IPS-18c (cell line): ENCODE measurements around the gene FCF1.

ENCODE experiments used
- H3K4me3 ChIP-seq: 2 replicates; pipeline ENCODE4 v1.7.0; 2013; ENCODE audit warnings: low read depth, mild to moderate bottlenecking, low read length, moderate library complexity; ENCODE audit not compliant: insufficient read depth
- H3K9me3 ChIP-seq: one replicate; pipeline ENCODE4 v1.6.1; 2013; ENCODE audit warnings: mild to moderate bottlenecking, low read length, moderate library complexity; ENCODE audit not compliant: control insufficient read depth, insufficient read depth

Gene FCF1

DNA sequence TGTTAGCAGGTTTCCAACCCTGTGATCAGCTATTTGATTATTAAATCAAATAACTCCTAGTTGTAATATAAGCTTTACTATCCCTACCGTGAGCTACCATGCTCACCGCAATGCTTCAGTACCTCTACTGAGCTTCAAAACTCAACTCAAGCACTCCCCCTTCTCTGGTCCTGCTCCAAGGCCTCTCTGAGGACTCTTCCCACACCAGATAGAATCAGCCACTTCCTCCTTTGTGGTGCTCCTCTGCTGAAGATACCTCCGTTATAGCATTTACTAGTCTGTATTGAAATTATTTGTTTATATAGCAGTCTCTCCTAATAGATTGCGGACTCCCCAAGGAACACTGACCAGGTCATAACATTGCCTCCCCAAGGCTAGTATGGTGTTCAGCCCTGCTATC, 17.5 kb upstream of the FCF1 start:
- Histone ChIP-seq H3K9me3 (no peaks in the 10 kb centered on the region), H3K4me3 (no peak overlapping the region)

DNA sequence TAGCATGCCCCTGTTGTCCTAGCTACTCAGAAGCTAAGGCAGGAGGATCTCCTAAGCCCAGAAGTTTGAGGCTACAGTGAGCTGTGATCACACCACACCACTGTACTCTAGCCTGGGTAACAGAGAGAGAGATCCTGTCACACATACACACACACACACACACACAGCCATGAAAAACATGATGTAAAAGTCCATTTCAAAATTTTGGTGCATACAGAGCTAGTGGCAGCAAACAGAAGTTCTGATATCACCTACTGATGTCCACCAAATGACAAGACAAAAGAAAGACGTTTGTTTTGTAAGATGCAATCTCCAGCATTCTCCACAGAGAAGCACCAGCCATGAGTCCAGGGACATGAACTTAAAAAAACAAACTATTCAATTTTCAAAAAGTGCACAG, 15.9 kb upstream of the FCF1 start:
- no peaks in the 10 kb centered on the region for H3K9me3 ChIP-seq
- H3K4me3 ChIP-seq = no peak overlapping the region

GRCh38 chr14:74697543-74697942, 15.4 kb upstream of the FCF1 start:
- Histone ChIP-seq H3K9me3 (peaks cover 3% of the 10 kb centered on the region), H3K4me3 (no peak overlapping the region)

DNA sequence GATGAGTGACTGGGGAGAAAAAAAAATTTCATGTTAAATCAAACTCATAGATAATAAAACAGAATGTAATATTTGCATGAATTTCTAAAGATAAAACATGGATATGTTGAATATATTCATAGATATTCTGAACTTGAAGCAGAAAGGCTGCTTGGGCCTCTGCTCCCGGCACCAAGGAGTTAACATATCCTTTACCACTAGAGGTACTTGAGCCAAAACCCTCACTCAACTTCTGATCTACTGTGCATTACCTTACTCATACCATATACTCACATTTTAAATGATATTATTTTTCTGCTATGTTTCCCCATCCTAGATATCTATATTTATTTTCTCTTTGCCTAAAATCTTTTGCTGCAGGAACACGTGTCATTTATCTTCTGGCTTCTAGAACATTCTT, 15.0 kb upstream of the FCF1 start:
- H3K9me3 ChIP-seq = peaks cover 3% of the 10 kb centered on the region
- H3K4me3 ChIP-seq = no peak overlapping the region

- Histone ChIP-seq H3K4me3 (no peak overlapping the region), H3K9me3 (peaks cover 3% of the 10 kb centered on the region)
Measured at GRCh38 chr14:74698465-74698864, 14.5 kb upstream of the FCF1 start.

GRCh38 chr14:74702293-74702692, 10.7 kb upstream of the FCF1 start:
- no peak overlapping the region for H3K4me3 ChIP-seq
- H3K9me3 ChIP-seq = peaks cover 3% of the 10 kb centered on the region

GRCh38 chr14:74703043-74703442, 9.9 kb upstream of the FCF1 start:
- H3K9me3 ChIP-seq = peaks cover 3% of the 10 kb centered on the region
- H3K4me3 ChIP-seq = no peak overlapping the region

GRCh38 chr14:74704656-74705055, 8.3 kb upstream of the FCF1 start:
- H3K9me3 ChIP-seq = peaks cover 3% of the 10 kb centered on the region
- no peak overlapping the region for H3K4me3 ChIP-seq

DNA sequence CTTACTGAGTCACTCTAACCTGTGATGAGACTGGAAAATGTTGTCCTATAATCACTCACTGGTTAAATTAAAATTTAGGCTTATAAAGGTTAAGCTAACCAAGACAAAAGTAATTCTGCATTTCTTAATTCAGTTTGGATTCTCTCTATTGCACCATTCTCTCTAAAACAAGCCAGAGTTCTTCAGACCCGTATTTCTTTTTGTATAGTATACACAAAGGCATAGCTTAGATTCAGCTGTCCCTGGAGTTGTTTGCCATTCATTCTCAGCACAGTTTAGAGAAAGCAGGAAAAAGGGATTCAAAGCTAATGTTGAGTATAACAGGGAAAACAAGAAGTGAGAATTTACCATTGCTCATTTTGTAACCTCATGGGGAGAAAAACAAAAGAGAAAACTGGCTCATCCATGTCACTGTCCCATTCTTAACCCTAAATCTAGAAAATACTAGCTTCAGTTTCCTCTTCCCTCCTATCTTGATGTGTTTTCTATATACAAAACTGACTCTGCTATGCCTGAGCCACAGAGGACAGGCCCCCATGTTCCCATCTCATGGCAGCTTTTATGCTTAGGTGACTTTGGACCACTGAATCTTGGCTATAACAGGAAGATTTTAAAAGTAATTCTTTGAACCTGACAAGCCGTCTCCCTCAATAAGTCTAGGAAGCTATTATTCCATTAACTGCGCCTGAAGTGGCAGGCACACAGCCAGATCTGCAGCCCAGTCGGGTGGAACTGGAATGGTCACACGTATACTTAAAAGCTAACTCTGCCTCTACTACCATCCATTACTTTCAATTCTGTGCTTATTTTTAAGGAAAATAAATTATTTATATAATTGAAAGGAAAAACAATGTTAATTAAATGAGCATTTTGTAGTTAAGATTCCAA, 7.1 kb upstream of the FCF1 start:
- H3K4me3 ChIP-seq = no peak overlapping the region
- H3K9me3 ChIP-seq = peaks cover 3% of the 10 kb centered on the region

DNA sequence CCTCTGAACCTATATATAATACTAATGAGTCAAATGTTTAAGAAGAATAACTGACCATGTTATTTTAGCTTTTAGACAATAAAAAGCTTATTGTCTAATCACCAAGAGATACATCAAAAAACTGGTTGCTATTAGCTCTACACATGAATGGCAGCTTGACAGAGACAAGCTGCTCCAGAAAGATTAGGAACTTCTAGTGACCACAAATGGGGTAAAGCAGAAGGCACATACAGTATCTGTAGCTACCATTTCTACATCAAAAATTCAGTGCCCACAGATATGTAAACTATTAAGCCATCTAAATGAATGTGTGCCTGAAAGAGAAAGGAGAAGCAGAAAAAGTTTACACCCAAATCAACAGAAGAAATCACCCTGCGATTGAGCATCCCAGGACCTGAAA, 2.5 kb upstream of the FCF1 start:
- no peaks in the 10 kb centered on the region for H3K9me3 ChIP-seq
- no peak overlapping the region for H3K4me3 ChIP-seq

GRCh38 chr14:74711651-74712050, 1.3 kb upstream of the FCF1 start:
- H3K9me3 ChIP-seq = no peaks in the 10 kb centered on the region
- 0 out of 2 replicates have a peak overlapping the region, but pooled peaks have one; percentile 99 for H3K4me3 ChIP-seq

GRCh38 chr14:74713395-74713735, 421 bp downstream of the FCF1 start:
- no peaks in the 10 kb centered on the region for H3K9me3 ChIP-seq
- peak overlapping the region; percentile 99 for H3K4me3 ChIP-seq

DNA sequence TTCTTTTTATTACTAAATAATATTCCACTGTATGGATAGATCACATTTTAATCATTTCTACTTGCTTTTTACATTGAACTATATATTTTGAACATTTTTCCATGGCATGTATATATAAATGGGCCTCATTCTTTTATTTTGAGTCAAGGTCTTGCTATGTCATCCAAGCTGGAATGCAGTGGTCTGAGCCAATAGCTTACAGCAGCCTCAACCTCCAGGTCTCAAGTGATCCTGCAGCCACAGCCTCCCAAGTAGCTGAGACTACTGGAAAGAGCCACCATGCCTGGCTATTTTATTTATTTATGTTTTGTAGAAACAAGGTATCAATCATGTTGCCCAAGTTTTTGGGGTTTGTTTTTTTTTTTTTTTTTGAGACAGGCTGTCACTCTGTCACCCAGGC, 7.6 kb downstream of the FCF1 start:
- no peaks in the 10 kb centered on the region for H3K9me3 ChIP-seq
- no peak overlapping the region for H3K4me3 ChIP-seq

DNA sequence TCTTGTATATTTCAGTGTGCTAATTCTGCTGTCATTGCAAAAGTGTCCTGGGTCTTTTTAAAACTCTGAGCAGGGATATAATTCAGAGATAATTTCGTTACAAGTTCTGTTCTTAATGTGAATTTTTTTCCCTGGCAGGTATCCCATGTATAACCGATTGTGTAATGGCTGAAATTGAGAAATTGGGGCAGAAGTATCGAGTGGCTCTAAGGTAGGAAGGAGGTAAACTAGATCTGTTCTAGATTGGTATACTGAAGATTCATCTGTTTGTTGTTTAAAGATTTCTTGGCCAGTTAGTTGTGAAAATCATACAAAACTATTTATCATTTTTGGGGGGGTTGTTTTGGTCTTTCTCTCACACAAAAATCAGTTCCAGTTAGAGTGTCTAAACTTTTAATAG, 10.2 kb downstream of the FCF1 start:
- Histone ChIP-seq H3K4me3 (no peak overlapping the region), H3K9me3 (peaks cover 2% of the 10 kb centered on the region)

DNA sequence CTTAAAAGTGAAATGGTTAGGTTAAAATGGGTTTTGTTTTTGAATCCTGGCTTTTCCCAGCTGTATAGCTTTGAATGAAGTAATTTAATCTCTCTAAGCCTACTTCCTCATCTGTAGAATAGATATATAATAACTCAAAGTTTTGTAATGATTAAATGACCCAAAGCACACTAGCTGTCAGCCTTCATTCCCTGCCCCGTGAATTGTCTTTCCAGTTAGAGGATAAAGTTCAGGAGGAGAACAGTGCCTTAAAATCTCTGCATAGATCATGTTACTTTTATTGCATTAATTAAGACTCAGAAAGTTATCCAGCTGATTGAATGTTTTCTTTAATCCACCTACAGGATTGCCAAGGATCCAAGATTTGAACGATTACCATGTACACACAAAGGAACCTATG, 19.4 kb downstream of the FCF1 start:
- H3K9me3 ChIP-seq = no peaks in the 10 kb centered on the region
- H3K4me3 ChIP-seq = no peak overlapping the region

- H3K9me3 ChIP-seq = no peaks in the 10 kb centered on the region
- no peak overlapping the region for H3K4me3 ChIP-seq
Measured at GRCh38 chr14:74733221-74733620, 20.3 kb downstream of the FCF1 start.

GRCh38 chr14:74735125-74735524, 22.2 kb downstream of the FCF1 start:
- H3K4me3 ChIP-seq = no peak overlapping the region
- no peaks in the 10 kb centered on the region for H3K9me3 ChIP-seq

GRCh38 chr14:74737753-74738325, 24.9 kb downstream of the FCF1 start:
- H3K4me3 ChIP-seq = no peak overlapping the region
- no peaks in the 10 kb centered on the region for H3K9me3 ChIP-seq
